Measurements from ENCODE around the gene IL25. TPM values are rescaled to one million over a fixed set of nuclear protein-coding genes. Genes with fewer than 3 reads are reported as not detected.
A peak's percentile ranks its signal among the peaks of the same experiment; 100 is the strongest.

The IL25 gene
- total and polyA plus RNA-seq, 2 of the 8 experiments (the other 6 are each of a cell fraction or from before 2014, with no cell fraction given), result not detected

DNA sequence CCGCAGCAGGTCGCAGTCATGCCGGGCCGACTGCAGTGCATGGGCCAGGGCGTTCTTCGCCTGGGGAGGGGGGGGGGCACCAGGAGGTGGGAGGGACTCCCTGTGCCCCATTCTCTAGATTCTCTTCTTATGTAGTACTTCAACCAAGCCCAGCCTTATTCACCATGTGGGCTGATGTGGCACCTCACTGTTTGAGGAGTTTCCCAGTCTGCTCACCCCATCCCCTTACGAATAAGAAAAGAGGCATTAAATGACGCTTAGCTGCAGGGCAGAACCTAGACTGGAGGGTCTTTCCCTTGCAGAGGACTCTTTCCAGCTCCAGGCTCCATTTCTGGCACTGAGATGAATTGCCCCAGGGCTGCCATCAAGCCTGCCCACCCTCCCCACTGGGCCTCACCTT lies 16.4 kb downstream of the IL25 start:
- Histone ChIP-seq H3K27ac (ENCODE audit: low read depth, low read length) (no peak overlapping the region), H3K18ac (ENCODE audit: extremely low read depth, low read length) (no peak overlapping the region), H2BK15ac (ENCODE audit: low read length) (no peak overlapping the region; the same call in 1 of the 2 replicates), H3K23ac (ENCODE audit: insufficient read length) (no peak overlapping the region), H3K79me2 (ENCODE audit: control insufficient read depth in 1 of 2, insufficient read depth in 2 of 2, low read length in 2 of 2) (no peaks in the 10 kb centered on the region), H2BK20ac (ENCODE audit: low read length) (no peak overlapping the region), H2BK5ac (ENCODE audit: low read depth, low read length) (no peak overlapping the region), H4K5ac (ENCODE audit: insufficient read length, low read depth, low read length) (no peak overlapping the region), H3K23me2 (ENCODE audit: low read depth, low read length) (no peaks in the 10 kb centered on the region; the same call in 1 of the 2 replicates), H4K20me1 (replicated peaks in 1 of 2; ENCODE audit: control insufficient read depth in 1 of 2, insufficient read depth in 2 of 2, low read length in 2 of 2) (no peaks in the 10 kb centered on the region), H2BK120ac (replicated peaks; ENCODE audit: low read depth, low read length) (no peak overlapping the region), H3K9me3 (ENCODE audit: insufficient read depth in 2 of 2, low read depth in 1 of 2, low read length in 1 of 2) (no peaks in the 10 kb centered on the region), H3K4me3 (ENCODE audit: extremely low read depth in 1 of 4, insufficient read depth in 2 of 4, low read depth in 3 of 4, low read length in 4 of 4) (no peak overlapping the region), H3K56ac (replicated peaks; ENCODE audit: insufficient read length, low read depth, low read length) (no peak overlapping the region), H3K36me3 (ENCODE audit: control insufficient read depth in 2 of 4, insufficient read depth in 4 of 4, low read length in 3 of 4) (no peaks in the 10 kb centered on the region), H3K79me1 (ENCODE audit: low read depth, low read length) (no peaks in the 10 kb centered on the region), H3K9ac (replicated peaks in 1 of 4; ENCODE audit: extremely low read depth in 1 of 4, low read depth in 3 of 4, low read length in 3 of 4) (no peak overlapping the region), H3K27me3 (replicated peaks in 1 of 4; ENCODE audit: control insufficient read depth in 3 of 4, extremely low read depth in 1 of 4, insufficient read depth in 3 of 4, low read length in 3 of 4) (no peaks in the 10 kb centered on the region; a peak in 3 of 7 replicates), H3K4me2 (ENCODE audit: insufficient read depth in 1 of 2, low read depth in 2 of 2, low read length in 2 of 2) (no peak overlapping the region), H3K4ac (replicated peaks; ENCODE audit: insufficient read length, low read depth, low read length) (no peak overlapping the region), H3K14ac (ENCODE audit: insufficient read length) (no peak overlapping the region), H2AFZ (ENCODE audit: low read length) (no peak overlapping the region), H2AK5ac (ENCODE audit: low read depth, low read length) (no peak overlapping the region), H2BK12ac (ENCODE audit: low read depth, low read length) (no peak overlapping the region), H4K91ac (replicated peaks; ENCODE audit: insufficient read length, low read length) (no peak overlapping the region), H3K4me1 (replicated peaks in 1 of 4; ENCODE audit: control insufficient read depth in 3 of 4, insufficient read depth in 4 of 4, low read length in 3 of 4) (peaks cover 0 to 10% (median 0%) of the 10 kb centered on the region in 4 experiments; a peak in 1 of 7 replicates), H4K8ac (ENCODE audit: extremely low read depth, insufficient read depth, low read length) (no peak overlapping the region; the same call in 1 of the 2 replicates)
- ChIA-PET CTCF (ENCODE audit: partially characterized antibody) (interaction anchor here (0.8 to 4.0 kb wide), 8 partner anchors 9 to 118 kb away, joined by 3 to 30 read pairs (median 5); partner anchors contain the start of gene CMTM5), POLR2A (ENCODE audit: partially characterized antibody) (interaction anchor here (0.8 kb wide), 2 partner anchors 13 to 124 kb away, joined by 3 to 4 read pairs; no protein-coding TSS in a partner anchor)
- WGBS, 2 experiments (ENCODE audit: extremely low coverage in 1 of 2, insufficient coverage in 1 of 2, insufficient read length in 1 of 2, insufficient replicate concordance in 2 of 2, low coverage in 1 of 2, low lambda C conversion rate in 2 of 2, missing lambda C conversion rate in 1 of 2), result 82% methylated on average over 8 of the region's 8 CpGs; no CpG with 5 or more reads in 1 of the 2 experiments
- DNase-seq (ENCODE audit: low read depth in 1 of 2, low spot score in 2 of 2), result no peak
- FAIRE-seq, result no peak
- TF ChIP-seq CHD2 (IDR thresholded peaks at IDR 0.05; ENCODE audit: low read length) (no peak), CBX5 (IDR thresholded peaks at IDR 0.05; ENCODE audit: low read depth, low read length) (no peak), E2F6 (IDR thresholded peaks at IDR 0.05) (peak; percentile 50; the same call in 1 of the 2 replicates), TAF7 (optimal IDR thresholded peaks at IDR 0.05; ENCODE audit: borderline replicate concordance, low read depth, low read length) (no peak), MAX (IDR thresholded peaks at IDR 0.05) (peak; percentile 14; the same call in 1 of the 2 replicates), EZH2 (IDR thresholded peaks at IDR 0.05; ENCODE audit: low read depth, low read length, severe bottlenecking) (no peak), CTBP2 (IDR thresholded peaks at IDR 0.05; ENCODE audit: borderline replicate concordance, insufficient read depth, insufficient read length, low read length) (no peak), RBBP5 (IDR thresholded peaks at IDR 0.05; ENCODE audit: borderline replicate concordance, low read depth, low read length) (no peak), FOSL1 (IDR thresholded peaks at IDR 0.05; ENCODE audit: insufficient read depth, low read depth, low read length) (no peak), BRCA1 (IDR thresholded peaks at IDR 0.05; ENCODE audit: low read depth, low read length) (no peak)

Data from H1 (cell line).